IPS-NIHi7 (cell line): Measurements from ENCODE around the gene PI3.
A peak's percentile ranks its signal among the peaks of the same experiment; 100 is the strongest.

Source experiments
- DNase-seq: peaks from one replicate; pipeline ENCODE4 v3.0.0; 2012; ENCODE audit warnings: mixed read lengths; ENCODE audit errors: extremely low spot score

Gene PI3

GRCh38 chr20:45187693-45188092 lies 13.0 kb downstream of the PI3 start:
- DNase-seq, result no peak

GRCh38 chr20:45189067-45189609 lies 14.4 kb downstream of the PI3 start:
- DNase-seq, result no peak

DNA sequence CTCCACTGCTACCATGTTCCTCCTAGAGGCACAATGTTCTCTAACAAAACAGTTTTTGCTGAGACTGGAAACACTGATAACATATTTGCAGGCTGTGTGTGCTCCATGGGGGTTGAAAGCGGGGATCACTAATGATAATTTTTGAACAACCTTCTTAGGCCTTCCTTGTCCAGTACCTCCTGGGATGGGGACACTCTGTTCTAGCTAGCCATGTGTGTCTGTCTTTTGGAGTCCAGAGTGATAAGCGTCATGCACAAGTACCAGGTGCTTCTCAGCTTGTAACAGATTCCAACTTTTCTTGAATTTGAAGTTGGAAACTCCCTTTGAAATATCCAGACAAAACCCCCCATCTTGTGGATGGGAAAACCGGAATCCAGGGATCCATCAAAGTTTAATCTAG lies 15.2 kb downstream of the PI3 start:
- no peak for DNase-seq

DNA sequence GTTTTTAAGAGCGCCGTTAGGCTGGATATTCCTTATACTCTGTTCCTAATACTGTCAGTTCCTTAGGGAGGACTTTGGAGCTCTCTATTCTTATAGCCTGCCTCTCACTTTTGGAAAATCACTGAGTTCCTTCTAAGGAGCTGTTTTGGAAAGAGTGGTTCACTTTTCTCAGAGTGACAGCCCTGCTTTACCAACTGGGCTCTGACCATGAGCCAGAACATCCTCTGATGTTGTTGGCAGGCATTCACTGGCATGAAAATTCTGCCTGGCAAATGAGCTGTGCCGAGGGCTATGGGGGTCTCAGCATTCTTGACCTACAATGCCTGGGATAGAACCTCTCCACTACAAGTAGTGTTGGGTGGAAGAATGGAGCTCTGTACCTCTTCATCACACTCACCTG lies 17.2 kb downstream of the PI3 start:
- DNase-seq, result no peak

GRCh38 chr20:45193331-45193730 lies 18.6 kb downstream of the PI3 start:
- no peak for DNase-seq

- no peak for DNase-seq
Observed at GRCh38 chr20:45206725-45207124, 32.0 kb downstream of the PI3 start, which contains the start of gene SEMG1. Gene SEMG1 (plus strand): TSS chr20:45207033. CDS start chr20:45207054, 21 bp downstream.

DNA sequence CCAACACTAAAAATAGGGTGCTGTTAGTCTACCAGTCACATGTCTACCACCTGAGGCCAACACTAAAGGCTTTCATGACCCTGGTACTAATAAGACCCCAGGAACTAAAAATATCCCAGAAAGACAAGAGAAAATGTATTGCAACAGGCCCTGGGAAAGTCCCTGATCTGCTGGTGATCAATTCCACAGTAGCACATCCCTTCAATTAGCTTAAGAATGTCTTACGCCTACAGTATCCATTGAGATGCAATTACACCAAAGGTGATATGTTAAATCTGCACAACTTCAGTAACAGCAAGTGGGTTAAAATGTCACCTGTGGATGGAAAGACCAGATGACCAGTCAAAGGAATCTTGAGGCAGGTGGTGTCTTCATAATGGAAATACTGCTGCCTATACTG lies 35.2 kb downstream of the PI3 start:
- peak; percentile 30 for DNase-seq

DNA sequence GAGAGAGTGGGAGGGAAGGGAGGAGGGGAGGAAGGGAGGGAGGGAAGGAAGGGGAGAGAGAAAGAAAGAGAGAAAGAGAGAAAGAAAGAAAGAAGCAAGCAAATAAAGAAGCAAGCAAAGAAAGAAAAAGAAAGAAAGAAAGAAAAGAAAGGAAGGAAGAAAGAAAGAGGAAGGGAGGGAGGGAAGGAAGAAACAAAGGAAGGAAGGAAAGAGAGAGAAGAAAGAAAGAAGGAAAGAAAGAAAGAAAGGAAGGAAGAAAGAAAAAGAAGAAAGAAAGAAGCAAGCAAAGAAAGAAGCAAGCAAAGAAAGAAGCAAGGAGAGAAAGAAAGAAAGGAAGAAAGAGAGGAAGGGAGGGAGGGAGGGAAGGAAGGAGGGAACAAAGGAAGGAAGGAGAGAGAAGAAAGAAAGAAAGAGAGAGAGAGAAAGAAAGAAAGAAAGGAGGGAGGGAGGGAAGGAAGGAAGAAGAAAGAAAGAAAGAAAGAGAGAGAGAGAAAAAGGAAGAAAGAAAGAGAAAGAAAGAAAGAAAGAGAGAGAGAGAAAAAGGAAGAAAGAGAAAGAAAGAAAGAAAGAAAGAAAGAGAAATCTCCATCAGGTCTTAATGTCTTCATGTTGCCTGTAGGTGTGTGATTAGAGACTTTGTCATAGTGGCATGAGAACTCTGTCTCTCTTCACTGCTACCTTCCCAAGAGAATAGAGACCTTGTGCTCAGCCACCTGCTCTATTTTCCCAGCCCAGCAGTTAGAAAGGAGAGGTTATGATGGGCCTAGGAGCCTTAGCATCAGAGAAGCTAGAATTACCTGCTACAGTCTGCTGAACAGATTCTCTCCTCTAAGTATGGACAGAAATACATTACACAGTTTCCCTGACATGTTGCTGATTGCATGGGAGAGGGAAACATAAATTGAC lies 37.1 kb downstream of the PI3 start:
- DNase-seq, result no peak

DNA sequence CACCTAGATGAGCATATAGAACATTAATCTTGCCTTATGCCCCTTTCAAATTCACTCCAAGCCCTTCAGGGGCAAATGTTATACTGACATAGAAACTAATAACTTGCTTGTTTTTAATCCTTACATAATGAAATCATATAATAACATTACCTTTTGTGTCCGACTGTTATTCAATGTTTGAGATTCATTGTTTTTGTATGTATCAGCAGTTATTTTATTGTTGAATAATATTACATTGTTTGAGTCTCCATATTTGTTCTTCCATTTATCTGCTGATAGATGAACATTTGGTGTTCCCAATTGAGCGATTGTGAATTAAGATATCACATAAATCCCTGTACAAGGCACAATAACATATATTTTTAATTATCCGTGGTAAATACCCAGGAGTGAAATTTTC lies 38.1 kb downstream of the PI3 start:
- DNase-seq, result no peak

DNA sequence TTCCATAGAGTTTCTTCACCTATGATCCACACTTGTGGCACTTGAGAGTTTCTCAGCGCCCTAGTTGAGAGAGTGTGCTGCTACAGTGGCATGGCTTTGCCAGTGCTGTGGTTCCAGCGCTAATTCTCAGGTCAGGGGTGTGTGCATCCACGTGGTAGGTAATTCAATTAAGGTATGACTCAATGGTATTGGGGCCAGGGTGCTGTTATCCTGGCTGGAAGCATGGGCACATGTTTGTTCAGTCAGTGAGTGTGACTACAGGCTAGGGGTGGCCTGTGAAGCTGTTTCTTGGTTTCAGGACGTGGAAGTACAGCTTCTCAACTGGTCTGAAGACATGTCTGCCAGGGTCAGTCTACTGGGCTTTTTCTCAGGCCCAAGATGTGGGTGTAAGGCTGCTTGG lies 43.4 kb downstream of the PI3 start:
- DNase-seq, result no peak

DNA sequence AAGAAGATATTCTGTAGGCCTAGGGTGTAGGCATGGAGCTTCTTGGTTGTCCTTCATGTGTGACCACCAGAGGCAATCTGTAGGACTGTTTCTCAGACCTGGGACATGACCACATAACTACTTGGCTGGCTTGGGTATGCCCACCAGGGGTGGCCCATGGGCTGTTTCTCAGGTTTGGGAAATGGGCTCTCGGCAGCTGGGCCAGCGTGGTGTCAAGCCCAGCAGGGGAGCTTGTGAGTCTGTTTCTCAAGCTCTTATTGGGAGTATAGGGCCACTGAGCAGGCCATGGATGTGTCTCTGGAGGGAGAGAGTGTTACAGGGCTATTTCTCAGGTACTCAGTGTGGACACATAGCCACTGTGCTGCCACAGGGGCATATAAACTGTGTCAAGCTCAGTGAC lies 43.9 kb downstream of the PI3 start:
- DNase-seq, result no peak

DNA sequence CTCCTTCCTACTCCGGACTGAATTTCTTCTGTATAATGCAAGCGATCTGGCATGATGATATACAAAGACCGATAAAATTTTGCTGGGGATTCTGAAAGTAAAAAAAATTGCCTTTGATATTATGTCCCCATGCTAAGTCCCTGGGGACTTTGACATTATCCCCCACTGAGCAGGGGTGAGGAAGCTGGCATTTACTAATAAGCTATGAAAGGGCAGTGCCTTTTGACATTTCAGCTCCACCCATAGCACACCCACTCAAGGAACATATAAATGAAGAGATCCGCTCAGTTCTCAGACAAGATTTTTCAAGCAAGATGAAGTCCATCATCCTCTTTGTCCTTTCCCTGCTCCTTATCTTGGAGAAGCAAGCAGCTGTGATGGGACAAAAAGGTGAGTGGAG lies 46.4 kb downstream of the PI3 start, which contains the start of gene SEMG2:
TSS of gene SEMG2 (plus strand) at position 298 of the 400 bp plus-strand sequence. CDS start at position 315, 17 bp downstream.
- no peak for DNase-seq

DNA sequence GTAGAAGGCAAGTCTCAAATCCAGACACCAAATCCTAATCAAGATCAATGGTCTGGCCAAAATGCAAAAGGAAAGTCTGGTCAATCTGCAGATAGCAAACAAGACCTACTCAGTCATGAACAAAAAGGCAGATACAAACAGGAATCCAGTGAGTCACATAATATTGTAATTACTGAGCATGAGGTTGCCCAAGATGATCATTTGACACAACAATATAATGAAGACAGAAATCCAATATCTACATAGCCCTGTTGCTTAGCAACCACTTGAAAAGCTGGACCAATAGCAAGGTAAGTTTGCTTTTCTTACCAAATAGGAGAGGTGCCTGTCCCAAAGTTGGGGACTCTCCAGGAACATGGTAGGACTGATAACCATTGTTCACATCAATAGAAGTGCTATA lies 48.4 kb downstream of the PI3 start:
- no peak for DNase-seq
